Activated T-helper 1 cell treated with Interleukin-2 at 50 U/mL for 16 hours (primary cell): ENCODE data around the gene RND1.

Experiments
- DNase-seq: peaks from one replicate; pipeline ENCODE4 v3.0.0-alpha.2; 2020; ENCODE audit warnings: low read depth

Gene RND1

DNA sequence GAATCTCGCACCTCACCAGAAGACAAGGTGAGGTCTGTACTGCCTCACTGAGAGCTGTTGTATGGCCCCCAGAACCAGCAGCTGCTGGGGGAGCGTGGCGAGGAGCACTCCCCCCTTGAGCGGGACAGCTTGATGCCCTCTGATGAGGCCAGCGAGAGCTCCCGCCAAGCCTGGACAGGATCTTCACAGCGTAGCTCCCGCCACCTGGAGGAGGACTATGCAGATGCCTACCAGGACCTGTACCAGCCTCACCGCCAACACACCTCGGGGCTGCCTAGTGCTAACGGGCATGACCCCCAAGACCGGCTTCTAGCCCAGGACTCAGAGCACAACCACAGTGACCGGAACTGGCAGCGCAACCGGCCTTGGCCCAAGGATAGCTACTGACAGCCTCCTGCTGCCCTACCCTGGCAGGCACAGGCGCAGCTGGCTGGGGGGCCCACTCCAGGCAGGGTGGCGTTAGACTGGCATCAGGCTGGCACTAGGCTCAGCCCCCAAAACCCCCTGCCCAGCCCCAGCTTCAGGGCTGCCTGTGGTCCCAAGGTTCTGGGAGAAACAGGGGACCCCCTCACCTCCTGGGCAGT is 38.1 kb downstream of the RND1 start:
- DNase-seq = no peak

DNA sequence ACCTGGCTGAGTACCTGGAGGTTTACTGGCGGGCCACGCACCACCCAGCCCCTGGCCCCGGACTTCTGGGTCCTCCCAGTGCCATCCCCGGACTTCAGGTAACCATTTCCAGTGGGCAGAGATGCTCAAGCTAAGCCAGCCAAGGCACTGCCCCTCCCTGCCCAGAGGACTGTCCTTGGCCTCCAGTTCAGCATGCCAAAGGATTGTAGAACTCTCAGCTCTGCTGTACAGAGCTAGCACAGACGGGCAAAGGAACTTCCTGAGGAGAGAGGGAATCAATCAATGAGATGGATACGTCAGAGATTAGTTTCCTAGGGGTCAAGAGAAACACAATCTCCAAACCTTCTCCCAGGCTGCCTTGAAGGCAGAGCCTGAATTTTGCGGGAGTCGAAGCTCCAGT is 38.6 kb downstream of the RND1 start:
- DNase-seq = no peak

DNA sequence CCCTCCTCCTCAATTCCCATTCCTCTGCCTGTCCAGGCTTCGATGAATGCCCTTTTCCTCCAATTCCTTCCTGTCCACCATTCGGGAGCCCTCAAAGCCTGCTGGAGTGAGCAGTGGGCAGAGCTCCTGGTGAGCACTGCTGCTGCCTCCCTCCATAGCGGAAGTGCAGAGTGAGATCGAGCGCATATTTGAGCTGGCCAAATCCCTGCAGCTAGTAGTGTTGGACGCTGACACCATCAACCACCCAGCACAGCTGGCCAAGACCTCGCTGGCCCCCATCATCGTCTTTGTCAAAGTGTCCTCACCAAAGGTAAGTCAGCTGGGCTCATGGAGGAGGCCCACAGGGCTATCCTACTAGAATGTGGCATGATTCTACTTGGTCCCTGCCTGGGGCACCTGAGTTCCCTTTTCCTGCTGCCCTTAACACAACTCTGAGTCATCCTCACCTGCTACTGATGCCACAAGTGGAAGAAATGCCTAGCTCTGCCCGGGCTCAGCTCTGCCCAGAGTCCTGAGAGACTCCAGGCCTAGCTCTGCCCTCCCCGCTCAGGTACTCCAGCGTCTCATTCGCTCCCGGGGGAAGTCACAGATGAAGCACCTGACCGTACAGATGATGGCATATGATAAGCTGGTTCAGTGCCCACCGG is 39.3 kb downstream of the RND1 start:
- no peak for DNase-seq

DNA sequence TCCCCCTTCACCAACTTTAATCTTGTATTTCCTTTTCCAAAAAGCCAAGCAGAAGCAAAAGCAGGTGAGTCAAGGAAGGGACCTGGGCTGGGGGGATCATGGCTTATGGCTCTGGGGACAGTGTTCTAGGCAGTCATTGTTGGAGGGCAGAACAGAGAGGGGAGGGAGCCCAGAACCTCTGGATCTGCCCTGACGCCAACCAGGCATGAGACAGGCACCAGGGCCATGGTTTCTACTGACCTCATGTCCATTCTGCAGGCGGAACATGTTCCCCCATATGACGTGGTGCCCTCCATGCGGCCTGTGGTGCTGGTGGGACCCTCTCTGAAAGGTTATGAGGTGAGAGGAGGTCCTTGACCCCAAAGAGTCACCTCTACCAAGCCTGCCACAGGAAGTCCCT is 40.8 kb downstream of the RND1 start:
- DNase-seq = no peak

DNA sequence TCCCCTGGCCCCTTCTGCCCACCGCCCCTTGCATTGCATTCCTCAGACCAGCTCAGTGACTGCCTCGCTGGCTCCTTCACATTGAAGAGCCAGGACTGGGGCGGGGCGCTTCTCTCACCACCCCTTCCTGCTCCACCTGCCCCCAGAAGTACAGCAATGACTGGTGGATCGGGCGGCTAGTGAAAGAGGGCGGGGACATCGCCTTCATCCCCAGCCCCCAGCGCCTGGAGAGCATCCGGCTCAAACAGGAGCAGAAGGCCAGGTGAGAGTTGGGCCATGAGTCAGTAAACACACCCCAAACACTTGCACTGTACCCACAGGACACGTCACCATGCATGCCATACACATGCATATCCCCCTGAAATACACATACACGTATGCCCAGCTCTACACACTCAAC is 41.6 kb downstream of the RND1 start:
- DNase-seq = no peak

DNA sequence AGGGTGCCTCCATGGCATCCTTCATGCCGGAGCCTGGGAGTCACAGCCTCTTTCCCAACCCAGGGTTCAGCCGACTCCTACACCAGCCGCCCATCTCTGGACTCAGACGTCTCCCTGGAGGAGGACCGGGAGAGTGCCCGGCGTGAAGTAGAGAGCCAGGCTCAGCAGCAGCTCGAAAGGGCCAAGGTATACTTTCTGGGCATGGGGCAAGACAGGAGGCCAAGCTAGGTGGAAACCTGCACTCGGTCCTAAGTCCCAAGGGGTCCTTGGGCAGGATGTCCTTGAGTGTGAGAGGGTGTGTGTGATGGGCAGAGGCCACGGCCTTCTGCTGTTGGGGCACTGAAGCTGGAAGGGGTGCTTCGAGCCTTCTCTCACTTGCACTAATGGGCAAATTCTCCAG is 42.4 kb downstream of the RND1 start:
- no peak for DNase-seq

DNA sequence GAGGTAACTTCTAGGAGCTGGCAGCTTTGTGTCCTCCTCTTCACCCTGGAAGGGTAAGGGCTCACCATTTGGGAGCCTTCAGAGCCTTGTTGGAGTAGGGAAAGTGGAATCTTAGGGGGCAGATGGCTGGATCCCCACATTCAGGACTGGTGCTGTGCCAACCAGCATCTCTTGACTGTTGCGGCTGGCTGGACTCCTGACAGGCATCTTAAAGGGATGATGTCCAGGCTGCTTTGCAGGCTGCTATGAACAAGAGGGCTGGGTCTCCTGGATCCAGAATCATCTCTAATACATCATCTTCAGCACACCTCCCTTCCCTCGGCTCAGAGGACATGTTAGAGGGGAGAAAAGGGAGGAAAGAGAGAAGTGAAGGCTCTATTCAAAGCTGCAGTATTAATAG is 43.0 kb downstream of the RND1 start:
- no peak for DNase-seq

DNA sequence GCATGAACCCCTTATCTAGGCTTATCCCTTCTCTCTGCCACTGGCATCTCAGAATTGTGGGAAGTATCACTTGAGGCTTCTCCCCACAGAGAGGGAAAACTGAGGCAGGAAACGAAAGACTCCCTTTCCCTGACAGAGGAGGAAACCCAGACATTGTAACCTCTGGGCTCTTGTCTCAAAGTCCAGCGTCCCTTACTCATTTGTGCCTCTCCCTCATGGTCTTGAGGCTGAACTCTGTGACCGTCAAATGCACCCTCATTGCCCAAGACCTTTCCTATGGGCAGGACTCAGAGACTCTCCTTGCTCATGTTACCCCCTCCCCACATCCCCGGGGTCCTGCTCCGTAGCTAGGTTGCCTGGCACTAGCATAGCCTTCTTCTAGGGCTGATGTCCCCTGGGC is 43.5 kb downstream of the RND1 start:
- no peak for DNase-seq

DNA sequence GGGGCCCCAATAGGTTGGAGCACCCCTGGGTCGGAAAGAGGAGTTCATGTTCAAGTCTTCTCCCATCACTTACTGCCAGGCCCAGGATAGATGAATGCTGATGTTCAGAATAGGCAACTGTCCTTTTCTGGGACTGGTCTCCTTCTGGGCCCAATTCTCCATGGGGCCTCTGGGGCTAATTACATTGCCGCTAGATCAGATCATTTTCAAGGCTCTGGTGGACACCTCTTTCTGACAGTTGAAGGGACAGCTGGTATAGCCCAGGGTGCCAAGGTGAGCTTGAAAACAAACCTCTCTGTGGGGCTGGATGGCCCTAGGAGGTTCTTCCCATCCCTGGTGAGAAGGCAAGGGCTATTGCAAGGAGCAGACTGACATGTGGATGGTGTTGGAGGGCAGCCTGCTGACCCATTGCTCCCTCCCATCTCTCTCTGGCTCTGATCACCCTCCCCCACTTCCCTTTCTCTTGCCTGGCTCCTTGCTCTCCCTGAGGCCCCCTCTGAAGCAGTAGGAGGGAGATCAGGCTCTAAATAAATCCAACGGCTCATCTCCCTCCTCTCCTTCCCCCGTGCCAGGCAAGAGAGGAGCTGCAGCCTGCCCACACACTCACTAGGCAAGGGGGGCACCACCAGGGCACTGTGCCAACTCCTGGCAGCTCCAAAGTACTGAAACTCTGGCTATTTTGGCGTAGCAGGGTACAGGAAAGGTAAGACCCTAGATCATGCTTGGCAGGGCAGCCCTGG is 45.5 kb downstream of the RND1 start:
- no peak for DNase-seq

DNA sequence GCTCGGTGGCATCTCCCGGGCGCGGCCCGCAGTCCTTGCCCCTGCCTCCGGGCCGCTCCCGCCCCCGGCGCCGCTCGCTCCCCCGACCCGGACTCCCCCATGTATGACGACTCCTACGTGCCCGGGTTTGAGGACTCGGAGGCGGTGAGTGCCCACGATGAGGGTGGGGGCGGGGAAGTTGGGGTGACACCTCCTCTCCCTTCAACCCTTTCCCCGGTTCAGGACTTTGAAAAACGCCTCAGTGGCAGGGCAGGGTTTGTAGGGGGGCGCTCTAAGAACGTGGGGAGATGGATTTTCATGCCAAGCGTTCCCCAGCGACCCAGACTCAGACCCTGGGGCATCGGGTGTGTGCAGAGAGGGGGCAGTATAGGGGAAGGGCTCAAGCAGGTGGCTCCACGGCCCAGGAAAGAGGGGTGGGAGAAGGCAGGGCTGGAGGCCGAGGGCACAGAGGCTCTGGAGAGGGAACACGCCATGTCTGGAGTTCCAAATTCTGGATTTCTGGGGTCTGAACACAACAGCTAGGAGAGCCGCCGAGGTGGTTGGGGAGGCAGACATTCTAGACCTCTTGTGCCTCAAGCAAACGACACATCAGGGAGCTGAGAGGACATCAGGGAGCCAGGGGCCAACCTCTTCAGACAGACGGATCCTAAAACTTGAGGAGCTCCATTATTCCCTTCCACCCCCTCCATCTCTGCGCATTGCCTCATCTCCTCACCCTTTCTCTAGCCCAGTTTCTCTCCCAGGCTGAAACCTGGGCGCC is 46.7 kb downstream of the RND1 start:
- DNase-seq = no peak

DNA sequence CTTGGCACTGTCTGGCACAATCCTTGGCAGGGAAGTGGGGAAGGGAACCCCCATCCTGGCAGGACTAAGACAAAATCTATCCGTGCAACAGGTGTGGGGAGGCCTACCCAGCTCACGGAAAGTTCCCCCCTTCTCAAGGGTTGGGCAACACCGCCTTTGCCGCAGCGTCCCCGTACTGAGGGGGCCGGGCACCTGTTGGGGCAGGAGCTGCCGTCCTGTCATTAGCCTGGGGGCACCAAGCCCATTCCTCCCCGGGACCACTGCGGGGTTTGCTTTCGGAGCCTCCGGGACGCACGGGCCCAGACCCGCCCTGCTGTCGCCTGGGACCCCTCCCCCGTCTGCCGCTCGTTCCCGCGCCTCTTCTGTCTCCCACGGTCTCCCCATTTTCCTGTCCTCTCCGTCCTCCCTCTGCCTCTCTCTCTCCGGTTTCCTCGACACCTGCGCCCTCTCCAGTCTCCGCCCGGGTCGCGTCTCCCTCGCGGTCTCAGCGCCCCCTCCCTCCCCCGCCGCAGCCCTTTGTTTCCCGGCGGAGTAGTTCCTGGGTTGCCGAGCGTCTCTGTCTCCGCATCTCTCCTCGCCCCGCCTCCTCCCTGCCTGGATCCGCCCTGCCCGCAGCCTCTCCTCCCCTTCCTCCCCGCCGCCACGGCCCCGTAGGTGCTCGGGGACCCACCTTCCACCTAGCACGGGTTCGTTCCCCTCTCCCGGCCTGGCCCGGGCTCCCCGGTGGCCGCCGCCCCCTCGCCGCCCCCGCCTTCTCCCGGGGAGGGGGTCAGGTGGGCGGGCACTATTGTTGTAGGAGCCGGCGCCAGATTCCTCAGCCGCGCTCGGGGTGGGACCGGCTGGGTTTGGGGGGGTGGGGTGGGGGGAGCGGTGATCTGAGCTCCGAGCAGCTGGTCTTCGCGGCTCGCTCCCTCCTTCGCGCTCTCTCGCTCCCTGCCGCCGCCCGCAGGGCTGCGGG is 47.5 kb downstream of the RND1 start, which contains the start of gene CACNB3:
Gene CACNB3, plus strand, starts transcription at position 624 of the 958 bp plus-strand sequence. CDS start 434 bp downstream, outside the sequence.
- peak; percentile 67 for DNase-seq

DNA sequence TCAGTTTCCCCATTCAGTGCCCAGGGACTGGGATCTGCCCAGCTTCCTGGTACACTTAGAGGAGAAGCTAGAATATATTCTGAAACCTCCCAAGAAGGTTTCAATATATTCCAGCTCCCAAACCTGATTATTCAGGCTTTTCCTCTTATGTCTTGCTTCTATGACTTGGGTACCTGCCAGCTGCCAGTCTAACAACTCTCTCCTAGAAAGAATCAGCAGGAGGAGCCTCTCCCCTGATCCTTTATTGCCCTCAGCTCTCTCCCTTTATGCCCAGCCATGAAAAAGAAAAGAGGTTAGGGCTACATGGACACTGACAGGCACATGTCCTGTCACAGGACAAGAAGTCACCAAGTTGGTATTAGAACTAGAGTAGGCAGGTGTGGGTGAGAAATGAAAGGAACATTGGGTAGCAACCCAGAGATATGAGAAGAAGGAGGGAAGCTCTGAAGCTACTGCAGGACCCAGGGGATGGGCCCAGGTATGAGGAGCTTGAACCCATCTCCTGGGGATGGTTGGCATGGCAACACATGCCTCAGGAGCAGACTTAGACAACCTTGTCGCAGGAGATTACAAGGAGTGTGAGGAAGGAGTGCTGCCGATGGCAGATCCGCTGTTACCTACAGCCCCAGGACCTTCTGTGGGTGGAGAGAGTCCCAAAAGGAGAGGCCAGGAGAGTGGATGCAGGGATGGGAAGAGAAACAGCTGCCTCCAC is 49.4 kb downstream of the RND1 start:
- no peak for DNase-seq

DNA sequence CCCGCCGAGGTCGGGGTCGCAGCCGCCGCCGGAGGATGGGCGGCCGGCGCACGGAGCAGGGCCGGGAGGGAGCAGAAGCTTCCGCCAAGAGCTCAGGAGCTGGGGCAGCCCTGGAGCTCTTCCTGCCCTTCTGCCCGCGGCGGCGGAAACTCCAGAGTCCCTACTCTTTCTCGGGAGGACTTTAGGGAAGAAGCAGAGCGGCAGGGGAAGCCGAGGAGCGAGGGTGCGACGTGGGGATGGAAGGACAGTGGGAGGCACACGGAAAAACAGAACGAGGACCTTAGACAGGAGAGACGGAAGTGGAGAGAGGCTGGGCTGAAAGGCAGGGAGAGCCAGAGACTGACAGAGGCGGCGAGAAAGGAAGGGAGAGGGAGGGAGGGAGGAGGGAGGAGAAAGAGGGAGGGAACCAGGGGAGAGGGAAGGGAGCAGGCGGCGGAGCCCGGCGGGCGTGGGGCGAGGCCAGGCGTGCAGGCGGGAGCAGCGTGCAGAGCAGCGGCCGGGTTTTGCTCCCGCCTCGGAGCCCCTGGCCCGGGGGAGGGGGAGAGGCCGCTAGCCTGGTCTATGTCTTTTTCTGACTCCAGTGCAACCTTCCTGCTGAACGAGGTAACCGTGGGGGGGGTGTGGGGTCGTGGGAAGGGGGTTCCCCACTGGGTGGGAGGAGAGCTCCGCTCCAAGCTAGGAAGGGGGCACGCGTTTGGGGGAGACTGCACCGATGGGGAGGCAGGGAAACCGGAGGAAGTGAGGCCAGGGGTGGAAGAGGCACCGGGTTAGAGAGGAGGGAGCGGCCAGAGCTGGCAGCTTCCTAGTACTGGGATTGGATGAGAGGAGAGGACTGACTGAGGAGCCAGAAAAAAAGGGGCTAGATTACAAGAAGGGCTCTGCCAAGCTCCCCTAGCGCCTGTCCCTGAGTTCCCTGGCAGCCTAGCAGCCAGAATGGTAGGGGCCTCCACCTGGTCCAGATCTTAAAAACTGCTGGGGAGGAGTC is 50.3 kb downstream of the RND1 start:
- peak; percentile 4 for DNase-seq

DNA sequence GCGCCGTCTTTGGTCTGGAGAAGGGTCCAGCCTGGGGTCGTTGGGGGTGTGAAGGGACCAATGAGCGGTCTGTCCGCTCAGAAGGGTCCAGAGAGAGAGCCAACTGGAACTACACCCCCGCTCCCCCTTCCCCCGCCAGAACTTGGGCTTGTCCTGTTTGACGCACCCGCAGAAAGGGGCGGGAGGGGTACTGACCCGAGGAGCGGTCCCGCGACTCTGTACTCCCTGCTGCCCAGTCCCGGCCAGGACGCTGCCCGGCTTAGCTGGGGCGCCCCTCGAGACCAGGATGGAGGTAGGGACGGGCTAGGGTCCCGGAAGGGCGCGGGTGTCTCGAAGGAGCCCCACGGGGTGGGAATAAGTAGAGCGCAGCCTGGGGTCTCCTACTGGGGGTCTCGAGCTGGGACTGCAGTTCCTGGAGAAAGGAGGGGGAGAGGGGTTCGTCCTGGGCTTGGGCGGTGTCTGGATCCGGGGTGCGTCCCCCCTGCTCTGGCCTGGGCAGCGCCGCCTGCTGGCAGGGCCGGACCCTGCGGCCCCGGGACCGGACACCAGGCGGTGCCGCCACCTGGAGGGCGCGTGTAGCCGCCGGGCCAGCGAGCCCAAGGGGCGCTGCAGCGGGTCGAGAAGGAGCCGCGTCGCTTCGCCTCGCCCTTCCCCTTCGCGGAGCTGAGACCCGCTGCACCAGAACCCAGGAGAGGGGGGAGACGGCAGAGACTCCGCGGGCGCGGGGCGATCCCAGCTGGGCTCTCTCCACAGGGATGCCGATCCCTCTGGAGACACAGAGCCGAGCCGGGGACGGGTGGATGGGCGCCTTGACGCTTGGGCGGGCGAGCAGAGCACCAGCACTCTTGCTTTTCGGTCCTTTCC is 51.2 kb downstream of the RND1 start:
- DNase-seq = peak; percentile 66

DNA sequence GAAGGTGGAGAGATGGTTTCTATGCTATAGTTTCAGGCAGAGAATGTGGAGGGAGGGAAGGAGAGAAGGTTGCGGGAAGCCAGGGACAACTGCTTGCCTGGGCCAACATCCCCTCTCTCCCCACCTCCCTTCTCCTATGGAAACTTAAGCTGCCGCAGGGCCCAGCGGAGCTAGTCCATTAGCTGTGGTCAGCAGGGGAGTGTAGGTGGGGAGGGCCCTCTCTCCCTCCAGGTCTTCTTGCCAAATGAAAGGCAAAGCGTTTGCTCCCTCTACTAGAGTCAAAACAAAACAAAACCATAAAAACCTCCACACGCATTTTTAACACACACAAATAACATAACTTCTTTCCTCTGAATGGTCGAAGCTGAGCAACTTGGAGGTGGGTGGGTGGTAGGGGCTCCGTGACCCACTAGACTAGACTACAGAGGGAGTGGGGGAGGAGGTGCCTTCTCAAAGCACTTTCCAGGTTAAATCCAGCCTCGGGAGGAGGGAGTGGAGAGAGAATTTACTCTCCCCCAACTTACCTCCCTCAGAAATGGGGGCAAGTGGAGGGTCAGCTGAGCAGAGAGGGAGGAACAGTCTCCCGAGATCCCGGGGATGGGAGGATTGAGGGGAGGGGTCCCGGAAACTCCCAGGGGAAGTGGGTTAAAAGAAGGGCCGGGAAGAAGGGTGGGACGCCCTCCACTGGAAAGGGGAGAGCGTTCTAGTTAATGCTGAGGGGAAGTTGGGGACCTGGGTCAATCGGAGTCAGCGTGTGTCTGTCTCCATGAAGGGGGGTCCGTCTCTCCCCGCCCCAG is 52.0 kb downstream of the RND1 start:
- no peak for DNase-seq

DNA sequence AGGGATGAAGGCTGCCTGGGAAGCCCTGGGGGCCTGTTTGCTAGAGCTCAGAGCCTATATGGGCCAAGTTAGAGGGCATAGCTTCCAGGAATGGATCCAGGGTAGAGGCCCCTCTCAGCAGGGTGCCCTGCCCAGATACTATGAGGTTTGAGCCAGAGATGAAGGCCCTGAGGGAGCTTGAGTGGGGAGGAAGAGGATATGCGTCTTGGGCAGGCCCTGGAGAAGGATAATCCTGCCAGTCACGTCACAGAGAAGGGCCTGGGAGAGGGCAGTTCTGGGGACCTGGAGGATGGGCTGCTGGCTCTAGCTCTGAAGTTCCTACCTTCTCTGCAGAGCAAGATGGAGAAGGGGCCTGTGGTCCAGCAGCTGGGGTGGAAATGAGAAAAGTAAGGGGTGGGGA is 53.3 kb downstream of the RND1 start:
- no peak for DNase-seq

DNA sequence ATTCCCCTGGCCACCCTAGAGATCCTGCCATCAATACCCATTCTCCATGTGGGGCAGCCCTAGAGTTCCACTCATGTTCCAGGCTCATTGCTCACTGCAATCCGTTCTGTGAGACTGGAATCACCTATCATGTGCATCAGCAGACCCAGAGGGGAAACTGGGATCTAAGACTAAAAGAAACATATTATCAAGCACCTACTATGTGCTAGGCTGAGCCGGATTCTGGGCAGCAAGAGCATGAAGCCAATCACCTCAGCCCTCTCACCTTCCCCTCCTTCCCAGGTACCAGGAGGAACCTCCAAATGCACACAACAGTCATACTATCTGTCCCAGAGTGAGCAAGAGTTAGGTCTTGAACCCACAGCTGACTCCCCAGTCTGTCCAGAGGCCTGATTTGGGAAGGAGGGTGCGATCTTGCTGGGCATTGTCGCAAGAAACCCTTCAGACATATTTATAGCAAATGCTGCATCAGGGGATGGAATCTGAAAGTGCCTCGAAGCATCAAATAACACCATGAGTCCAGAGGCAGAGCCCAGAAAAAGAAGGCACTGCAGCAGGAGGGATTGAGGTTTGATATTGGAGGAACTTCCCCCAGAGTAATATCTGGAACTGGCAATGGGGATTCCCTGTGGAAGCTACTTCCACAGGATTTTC is 54.1 kb downstream of the RND1 start:
- no peak for DNase-seq
